HCT116 (cell line): ENCODE results near the gene FMC1. TPM values are rescaled to one million over a fixed set of nuclear protein-coding genes. Genes with fewer than 3 reads are reported as not detected.

Source experiments
- ATAC-seq: fragments of 200-7000 bp; cut with Tn5 transposase; 2 replicates; pipeline ENCODE4 v1.9.1; 2020; ENCODE audit warnings: mild to moderate bottlenecking, moderate library complexity
- BruUV-seq: library from RNA; stranded (reverse); fragments of 400-500 nt; replicated peaks from 2 replicates; lab custom pipeline; 2021; lab: Mats Ljungman, UMichigan
- CTCF ChIA-PET: fragments of 300-600 bp; sonication (Branson Sonifier 250); formaldehyde crosslinking; loops from one replicate; lab custom pipeline; 2021; ENCODE audit warnings: antibody characterized with exemption; lab: Charles Lee
- POLR2A ChIA-PET: fragments of 300-600, 350-600 bp; sonication (Branson Sonifier 250); formaldehyde crosslinking; loops from one replicate; lab custom pipeline; 2021; ENCODE audit warnings: antibody characterized with exemption; lab: Charles Lee
- RAD21 ChIA-PET, 2 experiments: fragments of 300-600 bp; sonication (Branson Sonifier 250); formaldehyde crosslinking; loops; one replicate each; lab custom pipeline; 2023; ENCODE audit warnings: low total read pairs in 2 of 2; ENCODE audit not compliant: uncharacterized antibody in 2 of 2, unreplicated experiment in 2 of 2, low non-redundant PET in 1 of 2; lab: Charles Lee
- DNase-seq: peaks from one replicate; pipeline ENCODE4 v3.0.0-alpha.2; 2010; ENCODE audit warnings: low read depth, low spot score
- H2AFZ ChIP-seq: fragments of 200-600 bp; shearing (Covaris generic), sonication (generic); 2 replicates; pipeline ENCODE4 v1.6.1; 2017; ENCODE audit warnings: low read depth, mixed run types, mixed read lengths, antibody characterized with exemption, low read length; ENCODE audit not compliant: poor library complexity, severe bottlenecking
- H3K27ac ChIP-seq: 2 replicates; pipeline ENCODE4 v1.5.1; 2012; ENCODE audit warnings: low read depth, low read length
- H3K27me3 ChIP-seq: fragments of 200-600 bp; sonication (generic); 2 replicates; pipeline ENCODE4 v1.6.1; 2016; ENCODE audit warnings: mixed run types, low read length, mixed read lengths; ENCODE audit not compliant: insufficient read depth
- H3K36me3 ChIP-seq, 2 experiments: fragments of 200-500 bp in 1 of 2; fragments of 200-600 bp in 1 of 2; sonication (Bioruptor generic) in 1 of 2; sonication (generic) in 1 of 2; 2 replicates each; pipeline versions ENCODE4 v1.5.1 to v1.6.1; 2014 to 2016; ENCODE audit warnings: low read length in 2 of 2, inconsistent platforms in 1 of 2, mixed read lengths in 1 of 2, mixed run types in 1 of 2; ENCODE audit not compliant: insufficient read depth in 2 of 2, control insufficient read depth in 1 of 2
- H3K4me1 ChIP-seq, 2 experiments: fragments of 200-600 bp in 1 of 2; sonication (generic) in 1 of 2; 2 replicates each; pipeline versions ENCODE4 v1.5.1 to v1.6.1; 2012 to 2017; ENCODE audit warnings: low read length in 2 of 2, inconsistent platforms in 1 of 2, mild to moderate bottlenecking in 1 of 2, mixed read lengths in 1 of 2, mixed run types in 1 of 2, moderate library complexity in 1 of 2; ENCODE audit not compliant: insufficient read depth in 2 of 2, control insufficient read depth in 1 of 2
- H3K4me2 ChIP-seq: fragments of 200-600 bp; sonication (generic); 2 replicates; pipeline ENCODE4 v1.6.1; 2017; ENCODE audit warnings: mixed run types, low read length, mixed read lengths
- H3K4me3 ChIP-seq, 2 experiments: fragments of 200-600 bp in 1 of 2; sonication (generic) in 1 of 2; replicated peaks in 1 of 2; 2 replicates each; pipeline ENCODE4 v1.5.1; 2011 to 2016; ENCODE audit warnings: low read length in 2 of 2, control low read depth in 1 of 2, low read depth in 1 of 2, mild to moderate bottlenecking in 1 of 2, mixed read lengths in 1 of 2, mixed run types in 1 of 2
- H3K79me2 ChIP-seq: fragments of 200-600 bp; sonication (generic); 2 replicates; pipeline ENCODE4 v1.6.1; 2017; ENCODE audit warnings: mild to moderate bottlenecking, mixed run types, low read length, moderate library complexity, mixed read lengths; ENCODE audit not compliant: insufficient read depth
- H3K9ac ChIP-seq: fragments of 200-600 bp; sonication (generic); 2 replicates; pipeline ENCODE4 v1.6.1; 2016; ENCODE audit warnings: low read length, mixed read lengths
- H3K9me2 ChIP-seq: fragments of 200-600 bp; sonication (generic), shearing (Covaris generic); 2 replicates; pipeline ENCODE4 v1.6.1; 2017; ENCODE audit warnings: mixed run types, mild to moderate bottlenecking, moderate library complexity; ENCODE audit not compliant: insufficient read depth
- H3K9me3 ChIP-seq, 2 experiments: fragments of 200-500 bp in 1 of 2; fragments of 200-600 bp in 1 of 2; sonication (Bioruptor generic) in 1 of 2; sonication (generic) in 1 of 2; 2 replicates each; pipeline ENCODE4 v1.6.1; 2014 to 2017; ENCODE audit warnings: low read length in 2 of 2, mixed read lengths in 2 of 2, inconsistent platforms in 1 of 2, low read depth in 1 of 2, mild to moderate bottlenecking in 1 of 2, mixed run types in 1 of 2, moderate library complexity in 1 of 2; ENCODE audit not compliant: control insufficient read depth in 1 of 2, insufficient read depth in 1 of 2
- H4K20me1 ChIP-seq: fragments of 200-600 bp; sonication (generic), shearing (Covaris generic); 2 replicates; pipeline ENCODE4 v1.6.1; 2017; ENCODE audit warnings: mixed run types, mild to moderate bottlenecking, moderate library complexity; ENCODE audit not compliant: insufficient read depth
- ATF3 ChIP-seq: IDR thresholded peaks from 2 replicates; pipeline ENCODE4 v1.6.1; 2012
- CBX3 ChIP-seq: IDR thresholded peaks from 2 replicates; pipeline ENCODE4 v1.6.1; 2012; ENCODE audit warnings: low read depth
- CEBPB ChIP-seq: IDR thresholded peaks from 2 replicates; pipeline ENCODE4 v1.6.1; 2012; ENCODE audit warnings: low read depth
- EGR1 ChIP-seq: IDR thresholded peaks from 2 replicates; pipeline ENCODE4 v1.6.1; 2012; ENCODE audit warnings: low read depth
- EZH2phosphoT487 ChIP-seq: fragments of 200-600 bp; IDR thresholded peaks from 2 replicates; pipeline ENCODE4 v1.6.1; 2018; ENCODE audit warnings: antibody characterized with exemption, borderline replicate concordance
- FOSL1 ChIP-seq: IDR thresholded peaks from 2 replicates; pipeline ENCODE4 v1.6.1; 2012; ENCODE audit warnings: low read depth
- JUND ChIP-seq: IDR thresholded peaks from 2 replicates; pipeline ENCODE4 v1.6.1; 2012
- MAX ChIP-seq: IDR thresholded peaks from 2 replicates; pipeline ENCODE4 v1.6.1; 2012
- POLR2A ChIP-seq: IDR thresholded peaks from 2 replicates; pipeline ENCODE4 v1.7.0; 2011; ENCODE audit warnings: borderline replicate concordance; ENCODE audit not compliant: insufficient read depth, insufficient read length; ENCODE audit errors: extremely low read depth
- POLR2AphosphoS5 ChIP-seq: IDR thresholded peaks from 2 replicates; pipeline ENCODE4 v1.6.1; 2011; ENCODE audit warnings: mild to moderate bottlenecking, low read depth, low read length, moderate library complexity
- REST ChIP-seq: IDR thresholded peaks from 2 replicates; pipeline ENCODE4 v1.6.1; 2012; ENCODE audit warnings: low read depth
- SIN3A ChIP-seq: IDR thresholded peaks from 2 replicates; pipeline ENCODE4 v1.6.1; 2012; ENCODE audit warnings: low read depth
- SP1 ChIP-seq: IDR thresholded peaks from 2 replicates; pipeline ENCODE4 v1.6.1; 2012; ENCODE audit warnings: low read depth
- SRF ChIP-seq: IDR thresholded peaks from 2 replicates; pipeline ENCODE4 v1.6.1; 2012; ENCODE audit warnings: low read depth
- TCF7L2 ChIP-seq: IDR thresholded peaks from 2 replicates; pipeline ENCODE4 v1.7.0; 2011; ENCODE audit warnings: borderline replicate concordance, inconsistent platforms; ENCODE audit not compliant: insufficient read depth, insufficient read length; ENCODE audit errors: extremely low read depth
- YY1 ChIP-seq: IDR thresholded peaks from 2 replicates; pipeline ENCODE4 v1.6.1; 2011; ENCODE audit warnings: low read length, low read depth, moderate library complexity, mild to moderate bottlenecking; ENCODE audit not compliant: insufficient replicate concordance; ENCODE audit errors: extremely low read depth
- ZFX ChIP-seq: fragments of 450-650 bp; IDR thresholded peaks from 2 replicates; pipeline ENCODE4 v1.6.1; 2017
- ZNF274 ChIP-seq: fragments of 200-500 bp; sonication (Bioruptor generic); IDR thresholded peaks from 2 replicates; pipeline ENCODE4 v1.6.1; 2014; ENCODE audit warnings: mild to moderate bottlenecking, low read depth, low read length, inconsistent platforms
- intact Hi-C: fragments of 100-400 bp; cut with micrococcal nuclease; formaldehyde crosslinking; loops from 2 replicates; pipeline ENCODE4 v1.10.0; 2022
- total RNA-seq: library from RNA; stranded (reverse); gene quantifications from one replicate; pipeline ENCODE4 v1.2.1, GENCODE V29; 2021; ENCODE audit not compliant: unreplicated experiment

The FMC1 gene
- total RNA-seq, 1 experiment from 2014 or later, result 19.4 TPM

DNA sequence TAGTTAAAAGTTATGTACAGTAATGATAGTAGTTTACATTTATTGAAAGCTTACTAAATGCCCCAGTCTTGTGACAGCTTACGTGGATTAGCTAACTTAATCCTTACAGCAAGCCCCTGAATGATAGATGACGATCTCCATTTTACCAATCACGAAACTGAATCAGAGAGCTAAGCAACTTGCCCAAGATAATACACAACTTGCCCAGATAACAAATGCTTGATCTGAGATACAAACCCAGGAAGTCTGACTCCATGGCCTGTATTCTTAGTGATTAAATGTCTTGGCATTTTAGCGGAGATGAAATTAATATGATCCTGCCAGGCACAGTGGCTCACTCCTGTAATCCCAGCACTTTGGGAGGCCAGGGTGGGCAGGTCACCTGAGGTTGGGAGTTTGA lies 46.9 kb upstream of the FMC1 start:
- Histone ChIP-seq H4K20me1 (no peaks in the 10 kb centered on the region), H3K4me2 (no peak overlapping the region), H2AFZ (no peak overlapping the region), H3K4me3 (no peak overlapping the region), H3K27me3 (no peaks in the 10 kb centered on the region), H3K9me3 (no peaks in the 10 kb centered on the region), H3K9me2 (no peaks in the 10 kb centered on the region), H3K79me2 (no peaks in the 10 kb centered on the region), H3K27ac (no peak overlapping the region), H3K9ac (no peak overlapping the region), H3K4me1 (no peaks in the 10 kb centered on the region), H3K36me3 (no peaks in the 10 kb centered on the region)
- DNase-seq, result no peak
- ChIA-PET CTCF (no interaction called here), POLR2A (no interaction called here), RAD21 (no interaction called here)
- no TSS peak for BruUV-seq
- TF ChIP-seq EZH2phosphoT487 (no peak), SP1 (no peak), ATF3 (no peak), MAX (no peak), POLR2AphosphoS5 (no peak), REST (no peak), FOSL1 (no peak), JUND (no peak), POLR2A (no peak), SIN3A (no peak), YY1 (no peak), CEBPB (no peak), CBX3 (no peak), SRF (no peak), EGR1 (no peak), ZNF274 (no peak), TCF7L2 (no peak), ZFX (no peak)
- intact Hi-C loops, result no loop called here
- no peak for ATAC-seq
